ENCODE measurements around the gene LMX1A.

Gene LMX1A

GRCh38 chr1:165325460-165326203 lies 30.9 kb downstream of the LMX1A start:
- TF ChIP-seq ZC3H10 (CRISPR knock-in tag; IDR thresholded peaks at IDR 0.05) (no peak), ZNF565 (CRISPR knock-in tag; conservative IDR thresholded peaks at IDR 0.05; ENCODE audit: low read depth) (no peak), CSRNP3 (CRISPR knock-in tag; IDR thresholded peaks at IDR 0.05) (no peak), BACH2 (CRISPR knock-in tag; IDR thresholded peaks at IDR 0.05; ENCODE audit: borderline replicate concordance) (no peak), ARNTL (CRISPR knock-in tag; IDR thresholded peaks at IDR 0.05; ENCODE audit: borderline replicate concordance, low read depth) (no peak), POU6F1 (CRISPR knock-in tag; IDR thresholded peaks at IDR 0.05; ENCODE audit: borderline replicate concordance, low read depth) (no peak), ZNF8 (CRISPR knock-in tag; IDR thresholded peaks at IDR 0.05) (no peak), ZFP3 (CRISPR knock-in tag; IDR thresholded peaks at IDR 0.05) (no peak), CREB5 (CRISPR knock-in tag; IDR thresholded peaks at IDR 0.05; ENCODE audit: low read depth) (no peak), OSR1 (CRISPR knock-in tag; IDR thresholded peaks at IDR 0.05) (no peak), TSHZ2 (CRISPR knock-in tag; IDR thresholded peaks at IDR 0.05) (no peak), ISL1 (CRISPR knock-in tag; IDR thresholded peaks at IDR 0.05) (no peak), ZFP30 (CRISPR knock-in tag; IDR thresholded peaks at IDR 0.05) (no peak), GLIS3 (CRISPR knock-in tag; IDR thresholded peaks at IDR 0.05) (no peak), ZNF70 (CRISPR knock-in tag; IDR thresholded peaks at IDR 0.05) (no peak), PATZ1 (CRISPR knock-in tag; IDR thresholded peaks at IDR 0.05; ENCODE audit: borderline replicate concordance) (no peak)
- no peak for ATAC-seq

- no peak for ATAC-seq
- TF ChIP-seq ZNF70 (CRISPR knock-in tag; IDR thresholded peaks at IDR 0.05) (no peak), OSR1 (CRISPR knock-in tag; IDR thresholded peaks at IDR 0.05) (no peak), POU6F1 (CRISPR knock-in tag; IDR thresholded peaks at IDR 0.05; ENCODE audit: borderline replicate concordance, low read depth) (no peak), ZFP3 (CRISPR knock-in tag; IDR thresholded peaks at IDR 0.05) (no peak), CREB5 (CRISPR knock-in tag; IDR thresholded peaks at IDR 0.05; ENCODE audit: low read depth) (no peak)
Measured at GRCh38 chr1:165324050-165324449, 32.5 kb downstream of the LMX1A start.
